H4 (cell line): ENCODE data around the gene ADAM10. TPM values are rescaled to one million over a fixed set of nuclear protein-coding genes. Genes with fewer than 3 reads are reported as not detected.
"Not testable (repeated sequence)": the region's sequence is repeated elsewhere in the genome, so short reads cannot be mapped to it uniquely, and the experiment has no call there.

Experiments
- DNase-seq: peaks from one replicate; pipeline ENCODE4 v3.0.0-alpha.2; 2015; ENCODE audit warnings: low spot score
- total RNA-seq: library from RNA; depleted of rRNA; stranded (reverse); fragments of >200 nt; shearing (Covaris generic); gene quantifications from 2 replicates; pipeline ENCODE4 v1.2.3, GENCODE V29; 2014

Gene ADAM10
- total RNA-seq, 1 experiment from 2014 or later = 58.3 TPM

- DNase-seq = no peak
Observed at GRCh38 chr15:58677426-58677825, 72.1 kb downstream of the ADAM10 start.

- DNase-seq = no peak
Observed at GRCh38 chr15:58676766-58677165, 72.7 kb downstream of the ADAM10 start.

GRCh38 chr15:58671186-58671585, 78.3 kb downstream of the ADAM10 start:
- DNase-seq = no peak

GRCh38 chr15:58669108-58669507, 80.4 kb downstream of the ADAM10 start:
- DNase-seq = no peak

GRCh38 chr15:58666957-58667356, 82.5 kb downstream of the ADAM10 start:
- no peak for DNase-seq

GRCh38 chr15:58665672-58666071, 83.8 kb downstream of the ADAM10 start:
- DNase-seq = no peak

GRCh38 chr15:58650102-58650501, 99.4 kb downstream of the ADAM10 start:
- no peak for DNase-seq

GRCh38 chr15:58649175-58649574, 100.3 kb downstream of the ADAM10 start:
- DNase-seq = no peak

- no peak for DNase-seq
Observed at GRCh38 chr15:58643996-58644395, 105.5 kb downstream of the ADAM10 start.

- DNase-seq = no peak
Observed at GRCh38 chr15:58641660-58642059, 107.8 kb downstream of the ADAM10 start.

- no peak for DNase-seq
Observed at GRCh38 chr15:58639992-58640391, 109.5 kb downstream of the ADAM10 start.

GRCh38 chr15:58639002-58639756, 110.3 kb downstream of the ADAM10 start:
- DNase-seq = no peak

- DNase-seq = no peak
Observed at GRCh38 chr15:58632789-58633188, 116.7 kb downstream of the ADAM10 start.

GRCh38 chr15:58631319-58631718, 118.2 kb downstream of the ADAM10 start:
- no peak for DNase-seq

GRCh38 chr15:58629625-58630024, 119.9 kb downstream of the ADAM10 start:
- no peak for DNase-seq

GRCh38 chr15:58628206-58628947, 121.1 kb downstream of the ADAM10 start:
- DNase-seq = no peak

- no peak for DNase-seq
Observed at GRCh38 chr15:58627701-58628100, 121.8 kb downstream of the ADAM10 start.

- DNase-seq = no peak
Observed at GRCh38 chr15:58627046-58627445, 122.5 kb downstream of the ADAM10 start.

GRCh38 chr15:58626378-58626777, 123.1 kb downstream of the ADAM10 start:
- DNase-seq = no peak

- DNase-seq = no peak
Observed at GRCh38 chr15:58622877-58623276, 126.6 kb downstream of the ADAM10 start.

GRCh38 chr15:58620268-58620667, 129.2 kb downstream of the ADAM10 start:
- not testable (repeated sequence) for DNase-seq

GRCh38 chr15:58616171-58616570, 133.3 kb downstream of the ADAM10 start:
- no peak for DNase-seq
